HUES64 (cell line): ENCODE data around the gene PRKCB.

Experiments
- H3K27ac ChIP-seq: 2 replicates; pipeline ENCODE4 v1.7.0; 2013; ENCODE audit warnings: low read depth, low read length, inconsistent platforms
- H3K27me3 ChIP-seq: 2 replicates; pipeline ENCODE4 v1.6.1; 2013; ENCODE audit warnings: mild to moderate bottlenecking, low read length; ENCODE audit not compliant: insufficient read depth
- H3K36me3 ChIP-seq: 2 replicates; pipeline ENCODE4 v1.6.1; 2013; ENCODE audit warnings: mild to moderate bottlenecking, low read length; ENCODE audit not compliant: insufficient read depth
- H3K4me1 ChIP-seq: 2 replicates; pipeline ENCODE4 v1.6.1; 2013; ENCODE audit warnings: mild to moderate bottlenecking, low read length, moderate library complexity; ENCODE audit not compliant: insufficient read depth
- H3K4me3 ChIP-seq: 2 replicates; pipeline ENCODE4 v1.5.1; 2013; ENCODE audit warnings: mild to moderate bottlenecking, low read length, moderate library complexity
- H3K9ac ChIP-seq: 2 replicates; pipeline ENCODE4 v1.6.1; 2013; ENCODE audit warnings: mild to moderate bottlenecking, low read depth, low read length
- H3K9me3 ChIP-seq: 2 replicates; pipeline ENCODE4 v1.6.1; 2013; ENCODE audit warnings: low read depth, low read length; ENCODE audit not compliant: insufficient read depth
- WGBS: fragments of 150-250, 120-280 bp; methylation state at CpG from one replicate; pipeline ENCODE4 v1.1.7; 2013; ENCODE audit warnings: missing lambda C conversion rate; 5-methylcytosine and 5-hydroxymethylcytosine counted together

The PRKCB gene

GRCh38 chr16:23836078-23836403 is 258 bp downstream of the PRKCB start:
- under 1% methylated on average over 45 of the region's 45 CpGs for WGBS
- Histone ChIP-seq H3K4me1 (peaks cover 8% of the 10 kb centered on the region; the same call in 1 of the 2 replicates), H3K9ac (no peak overlapping the region), H3K27me3 (peaks cover 63% of the 10 kb centered on the region), H3K27ac (no peak overlapping the region), H3K9me3 (no peaks in the 10 kb centered on the region), H3K36me3 (no peaks in the 10 kb centered on the region), H3K4me3 (peak overlapping the region; percentile 68)

GRCh38 chr16:23836404-23837311 is 875 bp downstream of the PRKCB start:
- Histone ChIP-seq H3K36me3 (no peaks in the 10 kb centered on the region), H3K4me1 (peaks cover 8% of the 10 kb centered on the region; the same call in 1 of the 2 replicates), H3K27me3 (peaks cover 63% of the 10 kb centered on the region), H3K9me3 (no peaks in the 10 kb centered on the region), H3K27ac (no peak overlapping the region), H3K4me3 (peak overlapping the region; percentile 68), H3K9ac (no peak overlapping the region)
- WGBS: 4% methylated on average over 60 of the region's 63 CpGs

- Histone ChIP-seq H3K4me3 (peak overlapping the region; percentile 68; the same call in 1 of the 2 replicates), H3K27me3 (peaks cover 63% of the 10 kb centered on the region)
- WGBS: 66% methylated on average over 16 of the region's 16 CpGs
Observed at GRCh38 chr16:23837553-23838308, 1.9 kb downstream of the PRKCB start.

GRCh38 chr16:23838485-23839142 is 2.8 kb downstream of the PRKCB start:
- no peaks in the 10 kb centered on the region for H3K36me3 ChIP-seq
- peaks cover 8% of the 10 kb centered on the region; the same call in 1 of the 2 replicates for H3K4me1 ChIP-seq
- no peak overlapping the region for H3K4me3 ChIP-seq
- H3K27me3 ChIP-seq: peaks cover 60% of the 10 kb centered on the region
- H3K27ac ChIP-seq: no peak overlapping the region
- H3K9ac ChIP-seq: no peak overlapping the region
- 78% methylated on average over 9 of the region's 9 CpGs for WGBS
- H3K9me3 ChIP-seq: no peaks in the 10 kb centered on the region

More at GRCh38 chr16:23837553-23838308, 1.9 kb downstream of the PRKCB start:
- Histone ChIP-seq H3K36me3 (no peaks in the 10 kb centered on the region), H3K9me3 (no peaks in the 10 kb centered on the region), H3K9ac (no peak overlapping the region), H3K27ac (no peak overlapping the region), H3K4me1 (peaks cover 8% of the 10 kb centered on the region; the same call in 1 of the 2 replicates)

- H3K9ac ChIP-seq: no peak overlapping the region
- H3K4me1 ChIP-seq: peaks cover 8% of the 10 kb centered on the region; the same call in 1 of the 2 replicates
- H3K9me3 ChIP-seq: no peaks in the 10 kb centered on the region
- peaks cover 44% of the 10 kb centered on the region for H3K27me3 ChIP-seq
- no peak overlapping the region for H3K27ac ChIP-seq
- H3K4me3 ChIP-seq: no peak overlapping the region
- H3K36me3 ChIP-seq: no peaks in the 10 kb centered on the region
- 79% methylated on average over 2 of the region's 3 CpGs for WGBS
Observed at GRCh38 chr16:23840310-23840709, 4.5 kb downstream of the PRKCB start.

GRCh38 chr16:23842137-23842600 is 6.4 kb downstream of the PRKCB start:
- 87% methylated on average over 3 of the region's 3 CpGs for WGBS
- H3K4me1 ChIP-seq: peaks cover 7% of the 10 kb centered on the region; the same call in 1 of the 2 replicates
- no peak overlapping the region for H3K4me3 ChIP-seq
- H3K9ac ChIP-seq: no peak overlapping the region
- H3K9me3 ChIP-seq: no peaks in the 10 kb centered on the region
- H3K27ac ChIP-seq: no peak overlapping the region
- H3K27me3 ChIP-seq: peaks cover 36% of the 10 kb centered on the region
- H3K36me3 ChIP-seq: no peaks in the 10 kb centered on the region

- no peak overlapping the region for H3K27ac ChIP-seq
- H3K9ac ChIP-seq: no peak overlapping the region
- no peaks in the 10 kb centered on the region for H3K4me1 ChIP-seq
- H3K36me3 ChIP-seq: no peaks in the 10 kb centered on the region
- 83% methylated on average over 4 of the region's 4 CpGs for WGBS
- no peaks in the 10 kb centered on the region for H3K9me3 ChIP-seq
- peaks cover 26% of the 10 kb centered on the region for H3K27me3 ChIP-seq
- no peak overlapping the region for H3K4me3 ChIP-seq
Observed at GRCh38 chr16:23843143-23843542, 7.4 kb downstream of the PRKCB start.

GRCh38 chr16:23847251-23847650 is 11.5 kb downstream of the PRKCB start:
- H3K27me3 ChIP-seq: peaks cover 5% of the 10 kb centered on the region; the same call in 1 of the 2 replicates
- 55% methylated on average over 3 of the region's 3 CpGs for WGBS

GRCh38 chr16:23847948-23848347 is 12.2 kb downstream of the PRKCB start:
- no peak overlapping the region for H3K27ac ChIP-seq
- no peaks in the 10 kb centered on the region for H3K4me1 ChIP-seq
- 78% methylated on average over 3 of the region's 3 CpGs for WGBS
- H3K9me3 ChIP-seq: no peaks in the 10 kb centered on the region
- no peaks in the 10 kb centered on the region for H3K36me3 ChIP-seq
- no peak overlapping the region for H3K9ac ChIP-seq
- peaks cover 5% of the 10 kb centered on the region; the same call in 1 of the 2 replicates for H3K27me3 ChIP-seq
- no peak overlapping the region for H3K4me3 ChIP-seq

More at GRCh38 chr16:23847251-23847650, 11.5 kb downstream of the PRKCB start:
- H3K4me1 ChIP-seq: no peaks in the 10 kb centered on the region
- H3K27ac ChIP-seq: no peak overlapping the region
- H3K9me3 ChIP-seq: no peaks in the 10 kb centered on the region
- H3K36me3 ChIP-seq: no peaks in the 10 kb centered on the region
- H3K9ac ChIP-seq: no peak overlapping the region
- no peak overlapping the region for H3K4me3 ChIP-seq

- 79% methylated on average over 9 of the region's 9 CpGs for WGBS
- Histone ChIP-seq H3K4me1 (no peaks in the 10 kb centered on the region), H3K9ac (no peak overlapping the region), H3K36me3 (no peaks in the 10 kb centered on the region), H3K9me3 (no peaks in the 10 kb centered on the region), H3K27ac (no peak overlapping the region), H3K27me3 (peaks cover 5% of the 10 kb centered on the region; the same call in 1 of the 2 replicates), H3K4me3 (no peak overlapping the region)
Observed at GRCh38 chr16:23848958-23849357, 13.2 kb downstream of the PRKCB start.
